GM21367 (cell line): Measurements from ENCODE around the gene EMC10.
A peak's percentile ranks its signal among the peaks of the same experiment; 100 is the strongest.

ENCODE experiments used
- ATAC-seq: cut with Tn5 transposase; IDR thresholded peaks from one replicate; pipeline ENCODE4 v1.9.1; 2021; ENCODE audit not compliant: unreplicated experiment

Gene EMC10

GRCh38 chr19:50495020-50495531 is 18.8 kb downstream of the EMC10 start:
- no peak for ATAC-seq

- no peak for ATAC-seq
Observed at GRCh38 chr19:50496189-50497021, 20.1 kb downstream of the EMC10 start.

DNA sequence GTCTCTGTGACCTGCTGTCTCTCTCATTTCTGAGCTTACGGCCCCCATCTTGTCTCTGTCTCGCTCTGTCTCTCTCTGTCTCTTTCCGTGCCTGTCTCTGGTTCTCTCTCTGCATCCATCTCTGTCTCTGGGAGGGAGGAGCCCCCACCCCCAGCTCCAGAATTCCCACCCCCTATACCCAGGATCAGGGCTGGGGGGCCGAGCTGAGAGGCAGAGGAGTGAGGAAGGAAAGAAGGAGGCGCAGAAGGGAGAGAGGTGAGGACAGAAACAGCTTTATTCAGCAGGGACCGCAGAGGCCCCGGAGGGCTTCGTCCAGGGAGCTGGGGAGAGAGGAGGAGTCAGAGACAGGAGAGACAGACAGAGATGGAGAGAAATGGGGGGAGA is 20.7 kb downstream of the EMC10 start:
- ATAC-seq, result no peak

DNA sequence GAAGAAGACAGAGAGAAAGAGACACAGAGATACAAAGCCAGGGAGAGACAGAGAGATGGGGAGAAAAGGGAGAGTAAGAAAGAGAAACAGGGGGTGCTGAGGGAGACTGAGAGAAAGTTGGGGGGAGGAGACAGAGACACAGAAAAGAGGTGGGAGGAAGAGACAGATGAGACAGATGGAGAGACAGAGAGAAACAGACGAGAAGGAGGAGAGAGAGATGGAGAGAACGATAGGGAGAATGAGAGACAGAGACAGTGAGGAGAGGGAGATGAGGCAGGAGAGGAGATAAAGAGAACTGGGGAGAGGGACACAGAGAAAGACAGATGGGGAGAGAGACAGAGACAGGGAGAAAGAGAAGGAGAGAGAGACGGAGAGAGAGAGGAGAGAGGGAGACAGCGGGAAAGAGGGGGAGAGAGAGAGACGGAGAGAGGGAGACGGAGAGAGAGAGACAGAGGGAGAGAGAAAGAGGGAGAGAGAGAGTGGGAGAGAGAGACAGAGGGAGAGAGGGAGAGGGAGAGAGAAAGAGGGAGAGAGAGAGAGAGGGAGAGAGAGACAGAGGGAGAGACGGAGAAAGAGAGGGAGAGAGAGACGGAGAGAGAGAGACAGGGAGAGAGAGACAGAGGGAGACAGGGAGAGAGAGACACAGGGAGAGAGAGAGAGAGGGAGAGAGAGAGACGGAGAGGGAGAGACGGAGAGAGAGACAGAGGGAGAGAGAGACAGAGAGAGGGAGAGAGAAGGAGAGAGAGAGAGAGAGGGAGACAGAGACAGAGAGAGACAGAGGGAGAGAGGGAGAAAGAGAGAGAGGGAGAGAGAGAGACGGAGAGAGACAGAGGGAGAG is 22.1 kb downstream of the EMC10 start:
- ATAC-seq, result no peak

GRCh38 chr19:50500060-50500752 is 23.9 kb downstream of the EMC10 start:
- no peak for ATAC-seq

GRCh38 chr19:50500753-50501151 is 24.4 kb downstream of the EMC10 start:
- ATAC-seq, result no peak

DNA sequence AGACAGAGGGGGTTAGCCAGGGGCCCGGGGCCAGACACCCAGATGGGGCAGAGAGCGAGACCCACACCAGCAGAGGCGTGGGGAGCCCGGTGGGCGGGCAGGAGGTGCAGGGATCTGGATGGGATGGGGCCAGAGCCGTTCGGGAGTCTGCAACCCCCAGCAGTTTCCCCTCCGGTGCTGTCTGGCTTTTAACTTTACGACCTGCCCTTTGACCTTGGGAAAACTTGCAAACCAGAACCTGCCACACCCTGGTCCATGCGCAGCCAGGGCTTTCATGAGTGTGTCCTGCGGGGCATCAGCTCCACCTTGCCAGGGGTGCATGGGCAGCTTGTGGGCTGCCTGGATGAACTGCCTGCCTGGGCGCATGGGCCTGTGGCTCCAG is 24.9 kb downstream of the EMC10 start:
- ATAC-seq, result no peak

GRCh38 chr19:50501568-50502475 is 25.5 kb downstream of the EMC10 start:
- no peak for ATAC-seq

DNA sequence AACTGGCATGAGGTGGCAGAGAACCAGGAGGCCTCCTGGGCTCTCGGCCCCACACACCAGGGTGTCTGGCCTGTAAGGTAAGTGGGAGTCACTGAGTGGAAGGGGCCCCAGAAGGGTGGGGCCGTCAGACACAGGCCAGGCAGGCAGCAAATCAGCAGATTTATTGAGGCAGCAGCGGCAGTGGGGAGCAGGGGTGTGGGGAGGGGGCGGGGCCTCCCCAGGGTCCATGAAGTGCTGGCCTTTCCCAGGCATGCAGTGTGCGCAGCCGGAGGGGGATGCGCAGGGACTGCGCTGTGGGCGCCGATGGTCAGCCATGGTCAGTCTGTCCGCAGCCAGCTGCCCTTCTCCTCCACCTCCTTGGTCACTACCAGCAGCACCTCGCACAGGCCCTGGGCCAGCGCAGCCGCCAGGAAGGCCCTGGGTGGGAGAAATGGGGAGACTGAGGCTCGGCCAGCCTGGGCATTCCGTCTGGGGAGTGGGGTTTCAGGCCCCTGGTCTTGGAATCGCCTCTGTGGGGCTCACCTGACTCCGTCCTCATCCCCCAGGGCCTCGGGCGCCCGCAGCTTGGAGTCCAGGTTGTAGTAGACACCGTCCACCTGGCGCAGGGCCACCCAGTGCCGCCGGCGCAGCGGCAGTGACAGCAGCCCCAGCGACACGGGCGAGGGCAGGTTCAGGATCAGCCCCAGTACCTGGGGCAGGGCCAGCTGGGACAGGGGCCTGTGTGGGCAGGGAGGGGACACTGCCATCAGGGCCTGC is 29.7 kb downstream of the EMC10 start:
- no peak for ATAC-seq

GRCh38 chr19:50506700-50507099 is 30.4 kb downstream of the EMC10 start:
- ATAC-seq, result no peak

- no peak for ATAC-seq
Observed at GRCh38 chr19:50507376-50507775, 31.1 kb downstream of the EMC10 start.

- no peak for ATAC-seq
Observed at GRCh38 chr19:50508843-50509190, 32.5 kb downstream of the EMC10 start.

DNA sequence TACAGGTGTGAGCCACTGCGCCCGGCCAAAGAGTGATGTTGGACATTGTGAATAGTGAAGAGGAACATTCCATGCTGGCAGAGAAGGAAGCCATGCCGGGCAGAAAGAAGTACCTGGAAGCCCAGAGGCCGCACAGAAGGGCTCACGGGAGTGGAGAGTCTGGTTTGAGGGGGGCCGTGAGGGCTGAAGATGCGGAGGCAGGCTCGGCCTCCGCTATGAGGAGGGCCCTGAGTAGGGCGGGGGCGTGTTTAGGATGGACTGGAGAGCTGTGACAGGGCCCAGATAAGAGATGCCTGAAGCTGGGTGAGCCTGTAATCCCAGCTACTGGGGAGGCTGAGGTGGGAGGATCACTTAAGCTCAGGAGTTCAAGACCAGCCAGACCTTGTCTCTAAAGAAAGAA is 33.1 kb downstream of the EMC10 start:
- no peak for ATAC-seq

DNA sequence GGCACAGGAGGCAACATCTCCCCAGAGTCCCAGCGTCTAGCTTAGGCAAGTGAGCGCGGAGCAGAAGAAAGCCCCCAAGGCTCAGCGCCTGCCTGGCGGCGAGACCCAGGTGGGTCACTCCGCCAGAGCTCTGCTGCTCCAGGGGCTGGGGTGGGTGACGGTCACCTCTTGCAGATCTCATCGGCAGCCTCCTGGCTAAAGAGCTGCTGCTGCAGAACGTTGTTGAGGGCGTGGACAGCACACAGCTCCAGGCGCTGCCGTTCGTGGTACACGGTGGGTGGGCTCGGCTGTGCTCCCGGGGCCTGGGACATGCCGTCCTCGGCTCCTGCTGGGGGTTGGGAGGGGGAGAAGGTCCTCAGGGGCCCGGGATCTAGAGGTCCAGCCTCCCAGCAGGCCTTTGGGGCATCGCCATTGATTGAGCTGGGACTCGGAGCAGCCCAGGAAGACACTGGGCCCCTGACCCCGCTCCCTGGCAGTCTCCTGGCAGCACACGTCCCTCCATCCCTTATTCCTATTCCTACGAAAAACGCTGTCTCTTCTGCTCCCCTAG is 33.9 kb downstream of the EMC10 start:
- no peak for ATAC-seq

DNA sequence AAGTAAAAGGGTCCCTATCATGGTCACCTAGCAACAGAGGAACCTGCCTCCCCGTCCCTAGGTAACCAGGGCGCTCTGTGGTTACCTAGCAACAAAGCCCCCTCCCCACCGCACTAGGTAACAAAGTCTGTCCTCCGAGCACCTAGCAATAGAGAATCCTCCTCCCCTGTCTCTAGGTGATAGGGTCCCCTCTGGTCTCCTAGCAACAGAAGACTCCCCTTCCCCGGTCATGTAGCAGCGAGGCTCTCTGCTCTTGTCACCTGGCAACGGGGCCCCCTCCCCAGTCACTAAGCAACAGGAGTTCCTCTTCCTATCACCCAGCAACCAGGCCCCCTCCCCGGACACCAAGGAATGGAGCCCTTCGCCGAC is 34.4 kb downstream of the EMC10 start:
- ATAC-seq, result no peak

- peak; percentile 72 for ATAC-seq
Observed at GRCh38 chr19:50511069-50511822, 34.9 kb downstream of the EMC10 start, which contains the start of gene JOSD2. JOSD2 (minus strand) TSS chr19:50511191; CDS start chr19:50510431, 760 bp downstream.

GRCh38 chr19:50512112-50512998 is 36.0 kb downstream of the EMC10 start:
- ATAC-seq, result no peak
